Measurements from ENCODE around the gene ANKRD53. TPM values are rescaled to one million over a fixed set of nuclear protein-coding genes. Genes with fewer than 3 reads are reported as not detected.
"Not testable (repeated sequence)": the region's sequence is repeated elsewhere in the genome, so short reads cannot be mapped to it uniquely, and the experiment has no call there.

ANKRD53 gene
- total RNA-seq, 1 donor from 2014 or later: 11.7 TPM

DNA sequence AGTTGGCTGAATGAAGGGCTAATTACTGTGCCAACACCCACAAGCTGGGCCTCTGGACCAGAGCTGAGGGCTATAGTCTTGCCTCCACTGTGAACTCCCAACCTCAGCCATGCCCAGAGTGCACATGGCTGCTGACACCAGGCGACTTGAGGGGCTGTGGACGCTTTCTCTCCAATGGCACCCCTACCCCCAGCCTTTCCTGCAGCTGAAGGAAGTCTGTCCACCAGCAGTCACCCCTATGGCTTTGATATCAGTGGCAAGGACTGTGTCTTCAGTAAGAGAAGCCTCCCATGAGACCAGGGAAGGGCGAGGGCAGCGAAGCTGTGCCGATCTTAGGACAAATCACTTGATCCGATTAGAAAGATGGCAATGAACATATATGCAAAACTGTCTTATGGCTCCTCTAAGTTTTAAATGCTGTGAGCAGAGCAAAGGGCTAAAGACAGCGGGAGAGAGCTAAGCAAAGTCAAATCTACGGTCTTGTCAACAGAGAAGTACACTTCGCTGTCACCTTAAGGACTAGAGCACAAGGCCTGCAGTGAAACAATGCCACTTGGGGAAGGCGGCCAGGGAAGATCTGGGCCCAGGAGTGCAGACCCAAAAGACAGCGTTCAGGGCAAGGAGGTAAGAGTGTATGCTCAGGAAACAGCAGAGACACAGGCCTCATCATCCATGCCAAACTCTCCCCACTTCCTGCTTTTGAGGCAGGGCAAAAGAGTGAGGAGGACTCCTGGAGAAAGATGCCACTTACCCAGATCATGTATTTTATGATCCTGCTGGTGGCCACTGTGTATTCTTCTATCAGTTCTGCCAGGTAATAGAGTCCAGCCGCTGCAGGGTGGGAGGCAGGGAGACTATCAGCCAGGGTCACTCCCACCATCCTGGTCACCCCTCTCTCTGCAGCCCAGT lies 14.8 kb downstream of the ANKRD53 start:
- Mint-ChIP-seq H3K27ac (ENCODE audit: unreplicated experiment) (no peak overlapping the region), H3K9me3 (ENCODE audit: unreplicated experiment) (peaks cover 4% of the 10 kb centered on the region), H3K4me3 (ENCODE audit: unreplicated experiment) (peak overlapping the region; percentile 97), H3K27me3 (ENCODE audit: unreplicated experiment) (peaks cover 10% of the 10 kb centered on the region), H3K36me3 (ENCODE audit: unreplicated experiment) (peaks cover 5% of the 10 kb centered on the region), H3K4me1 (ENCODE audit: low read depth, unreplicated experiment) (peaks cover 14% of the 10 kb centered on the region)
- TF ChIP-seq, protein P1, sequence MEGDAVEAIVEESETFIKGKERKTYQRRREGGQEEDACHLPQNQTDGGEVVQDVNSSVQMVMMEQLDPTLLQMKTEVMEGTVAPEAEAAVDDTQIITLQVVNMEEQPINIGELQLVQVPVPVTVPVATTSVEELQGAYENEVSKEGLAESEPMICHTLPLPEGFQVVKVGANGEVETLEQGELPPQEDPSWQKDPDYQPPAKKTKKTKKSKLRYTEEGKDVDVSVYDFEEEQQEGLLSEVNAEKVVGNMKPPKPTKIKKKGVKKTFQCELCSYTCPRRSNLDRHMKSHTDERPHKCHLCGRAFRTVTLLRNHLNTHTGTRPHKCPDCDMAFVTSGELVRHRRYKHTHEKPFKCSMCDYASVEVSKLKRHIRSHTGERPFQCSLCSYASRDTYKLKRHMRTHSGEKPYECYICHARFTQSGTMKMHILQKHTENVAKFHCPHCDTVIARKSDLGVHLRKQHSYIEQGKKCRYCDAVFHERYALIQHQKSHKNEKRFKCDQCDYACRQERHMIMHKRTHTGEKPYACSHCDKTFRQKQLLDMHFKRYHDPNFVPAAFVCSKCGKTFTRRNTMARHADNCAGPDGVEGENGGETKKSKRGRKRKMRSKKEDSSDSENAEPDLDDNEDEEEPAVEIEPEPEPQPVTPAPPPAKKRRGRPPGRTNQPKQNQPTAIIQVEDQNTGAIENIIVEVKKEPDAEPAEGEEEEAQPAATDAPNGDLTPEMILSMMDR (IDR thresholded peaks at IDR 0.05; ENCODE audit: partially characterized antibody, unreplicated experiment): no peak
- DNase-seq: no peak

DNA sequence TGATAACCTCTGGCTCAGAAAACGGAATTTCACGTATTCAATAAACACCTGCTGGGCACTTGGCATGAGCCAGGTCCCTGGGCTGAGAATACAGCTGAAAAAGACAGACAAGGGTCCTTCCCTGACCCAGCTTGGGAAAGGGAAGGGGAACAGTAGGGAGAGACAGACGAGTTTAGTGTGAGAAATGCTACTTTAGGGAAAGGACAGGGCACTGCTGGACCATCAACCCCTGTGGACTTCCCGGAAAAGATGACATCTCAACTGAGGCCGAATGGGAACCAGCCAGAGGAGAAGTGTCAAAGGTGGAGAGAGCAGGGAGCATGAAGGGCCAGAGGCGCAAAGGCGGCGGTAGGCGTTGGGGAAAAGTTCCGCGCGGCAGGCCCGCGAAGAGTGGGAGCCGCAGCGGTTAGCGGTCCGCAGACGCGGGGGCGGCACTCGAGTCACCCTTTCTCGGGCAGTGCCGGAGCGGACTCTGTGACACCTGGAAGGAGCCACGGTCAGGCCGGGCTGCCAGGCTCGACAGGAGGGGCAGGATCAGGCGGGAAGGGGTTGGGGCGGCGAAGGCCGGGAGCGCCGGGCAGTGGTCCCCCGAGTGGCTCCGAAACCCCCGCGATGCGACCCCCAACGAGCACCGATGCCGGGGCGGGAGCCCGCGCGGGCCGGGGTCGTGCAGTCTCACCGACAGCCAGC lies 15.7 kb downstream of the ANKRD53 start:
- no peaks in the 10 kb centered on the region for H3K36me3 Mint-ChIP-seq (ENCODE audit: unreplicated experiment)
- TF ChIP-seq, protein P1 (IDR thresholded peaks at IDR 0.05; ENCODE audit: partially characterized antibody, unreplicated experiment): no peak
- H3K9me3 Mint-ChIP-seq (ENCODE audit: unreplicated experiment): peaks cover 4% of the 10 kb centered on the region
- peak; percentile 30 for DNase-seq
- H3K4me3 Mint-ChIP-seq (ENCODE audit: unreplicated experiment): peak overlapping the region; percentile 97
- H3K4me1 Mint-ChIP-seq (ENCODE audit: low read depth, unreplicated experiment): peaks cover 11% of the 10 kb centered on the region
- peaks cover 10% of the 10 kb centered on the region for H3K27me3 Mint-ChIP-seq (ENCODE audit: unreplicated experiment)
- peak overlapping the region; percentile 87 for H3K27ac Mint-ChIP-seq (ENCODE audit: unreplicated experiment)

DNA sequence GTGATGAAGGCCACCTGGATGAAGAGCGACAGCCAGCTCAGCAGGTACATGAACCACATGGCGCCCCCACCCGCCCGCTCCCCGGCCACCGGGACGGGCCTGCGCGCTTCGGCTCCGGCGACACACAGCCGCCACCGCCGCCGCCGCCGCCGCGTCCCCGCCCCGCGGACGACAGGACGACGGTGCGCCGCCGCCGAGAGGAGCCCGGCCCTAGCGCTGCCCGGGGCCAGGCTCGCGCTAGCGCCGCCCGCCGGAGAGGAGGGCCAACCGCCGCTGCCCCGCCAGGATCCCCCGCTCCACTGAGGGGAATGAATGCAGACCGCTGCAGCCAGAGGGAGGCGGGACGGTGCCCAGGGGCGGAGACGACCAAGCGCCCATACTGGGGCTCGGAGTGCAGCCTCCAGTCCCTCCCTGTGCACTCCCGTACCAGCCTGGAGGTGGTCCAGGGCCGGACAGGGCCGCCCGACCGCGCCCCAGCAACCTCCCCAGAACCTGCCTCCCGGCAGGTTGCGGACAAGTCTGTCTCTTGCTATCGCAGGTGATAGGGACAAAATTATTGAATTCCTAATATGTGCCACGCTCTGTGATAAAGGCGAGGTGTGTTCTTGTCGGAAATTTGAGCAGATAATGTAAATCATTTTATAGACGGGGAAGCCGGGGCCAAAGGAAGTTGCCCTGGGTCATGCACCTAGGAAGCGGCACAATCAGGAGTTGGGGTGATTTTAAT lies 16.4 kb downstream of the ANKRD53 start, which contains the start of gene TEX261:
Gene TEX261 (minus strand): TSS at position 175 of the 727 bp plus-strand sequence. CDS start 116 bp downstream, at position 59.
- H3K27ac Mint-ChIP-seq (ENCODE audit: unreplicated experiment): peak within 1 kb of the TSS; percentile 87
- DNase-seq: peak; percentile 96
- peak within 1 kb of the TSS; percentile 97 for H3K4me3 Mint-ChIP-seq (ENCODE audit: unreplicated experiment)

DNA sequence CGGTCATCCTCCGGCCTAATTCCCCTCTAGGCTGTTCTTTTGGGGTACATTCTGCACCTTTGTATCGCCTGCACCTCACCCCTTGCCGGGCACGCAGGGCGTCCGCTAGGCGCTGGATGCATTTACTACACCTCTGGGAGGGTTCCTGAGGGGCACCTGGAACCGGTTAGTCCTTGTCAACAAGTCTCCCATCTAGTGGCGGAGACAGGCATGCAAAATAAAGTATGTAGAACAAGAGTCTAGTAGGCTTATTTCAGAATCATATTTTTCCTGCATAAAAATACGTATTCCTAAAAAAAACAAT lies 16.9 kb downstream of the ANKRD53 start:
- no peak for DNase-seq

More for the DNA sequence above, 16.4 kb downstream of the ANKRD53 start, which contains the start of gene TEX261:
- Mint-ChIP-seq H3K27me3 (ENCODE audit: unreplicated experiment) (peaks cover 10% of the 10 kb centered on the region), H3K4me1 (ENCODE audit: low read depth, unreplicated experiment) (peaks cover 11% of the 10 kb centered on the region), H3K36me3 (ENCODE audit: unreplicated experiment) (no peaks in the 10 kb centered on the region), H3K9me3 (ENCODE audit: unreplicated experiment) (peaks cover 6% of the 10 kb centered on the region)
- TF ChIP-seq, protein P1 (IDR thresholded peaks at IDR 0.05; ENCODE audit: partially characterized antibody, unreplicated experiment): peak; percentile 25

DNA sequence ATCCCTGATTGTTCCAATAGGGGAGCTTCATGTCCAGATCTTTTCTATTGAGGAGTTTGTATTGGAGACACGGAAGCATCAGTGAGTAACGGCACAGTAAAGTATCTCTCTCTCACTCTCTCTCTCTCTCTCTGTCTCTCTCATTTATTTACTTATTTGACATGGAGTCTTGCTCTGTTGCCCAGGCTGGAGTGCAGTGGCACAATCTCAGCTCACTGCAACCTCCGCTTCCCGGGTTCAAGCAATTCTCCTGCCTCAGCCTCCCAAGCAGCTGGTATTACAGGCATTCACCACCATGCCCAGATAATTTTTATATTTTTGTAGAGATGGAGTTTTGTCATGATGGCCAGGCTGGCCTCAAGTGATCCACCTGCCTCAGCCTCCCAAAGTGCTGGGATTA lies 20.5 kb downstream of the ANKRD53 start:
- Mint-ChIP-seq H3K27me3 (ENCODE audit: unreplicated experiment) (peaks cover 17% of the 10 kb centered on the region), H3K9me3 (ENCODE audit: unreplicated experiment) (peaks cover 13% of the 10 kb centered on the region), H3K4me1 (ENCODE audit: low read depth, unreplicated experiment) (peaks cover 13% of the 10 kb centered on the region)
- not testable (repeated sequence) for H3K27ac Mint-ChIP-seq (ENCODE audit: unreplicated experiment); H3K36me3 Mint-ChIP-seq (ENCODE audit: unreplicated experiment); DNase-seq; H3K4me3 Mint-ChIP-seq (ENCODE audit: unreplicated experiment)

More for the DNA sequence above, 16.9 kb downstream of the ANKRD53 start:
- Mint-ChIP-seq H3K9me3 (ENCODE audit: unreplicated experiment) (peaks cover 6% of the 10 kb centered on the region), H3K27ac (ENCODE audit: unreplicated experiment) (no peak overlapping the region), H3K4me3 (ENCODE audit: unreplicated experiment) (peak overlapping the region; percentile 85), H3K36me3 (ENCODE audit: unreplicated experiment) (no peaks in the 10 kb centered on the region), H3K4me1 (ENCODE audit: low read depth, unreplicated experiment) (peaks cover 11% of the 10 kb centered on the region), H3K27me3 (ENCODE audit: unreplicated experiment) (peaks cover 10% of the 10 kb centered on the region)
- TF ChIP-seq, protein P1 (IDR thresholded peaks at IDR 0.05; ENCODE audit: partially characterized antibody, unreplicated experiment): peak; percentile 6
